ENCODE measurements around the gene CLEC4D. TPM values are rescaled to one million over a fixed set of nuclear protein-coding genes. Genes with fewer than 3 reads are reported as not detected.

The CLEC4D gene
- total RNA-seq (2022; extraction: Qiagen RNA extraction; ENCODE audit: low read depth), result not detected in 5 replicates

DNA sequence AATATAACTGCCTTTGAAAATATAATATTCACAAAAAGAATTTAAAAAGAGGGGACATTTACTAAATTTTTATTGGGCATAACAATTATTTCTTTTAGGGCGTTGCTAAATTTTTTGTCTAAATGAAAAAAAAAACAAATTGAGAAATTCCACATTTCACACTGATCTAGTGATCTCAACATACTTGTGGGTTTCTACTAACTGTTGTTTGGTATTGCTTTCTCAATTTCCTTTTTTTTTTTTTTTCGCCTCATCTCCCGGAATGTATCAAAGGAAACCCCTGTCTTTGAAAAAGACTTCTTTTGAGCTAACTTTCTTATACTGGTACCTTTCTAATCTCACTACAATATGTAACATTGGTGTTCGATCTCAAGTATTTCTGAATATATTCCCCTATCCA, at the start of gene CLEC4D:
TSS of gene CLEC4D (plus strand) at position 248 of the 400 bp plus-strand sequence. CDS start 230 bp downstream, outside the sequence.

DNA sequence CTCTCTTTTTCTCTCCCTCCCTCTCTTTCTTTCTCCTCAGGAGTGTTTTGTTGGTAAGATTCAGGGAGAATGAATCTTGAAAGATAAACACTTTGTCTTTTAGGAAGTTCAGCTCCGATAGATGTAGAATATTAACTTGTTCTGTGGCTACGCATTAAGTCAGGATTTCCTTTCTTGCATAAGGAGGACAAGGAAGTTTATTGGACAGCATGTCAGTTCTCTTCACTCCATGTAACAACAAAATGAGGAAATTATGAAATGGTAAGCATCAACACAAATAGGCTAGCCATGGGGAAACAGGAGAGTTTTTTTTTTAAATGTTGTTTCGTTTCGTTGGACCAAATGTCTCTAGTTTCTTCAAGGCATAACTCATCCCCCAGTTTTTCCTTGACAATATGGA, 27.5 kb downstream of the CLEC4D start, which contains the start of gene CLEC4E:
TSS of gene CLEC4E (minus strand) at position 75 of the 400 bp plus-strand sequence. CDS start 108 bp downstream, outside the sequence.

Other genes with a start within 250 kb of the CLEC4D start
- not detected in 5 replicates for gene CLEC6A, start 57.5 kb upstream of the CLEC4D start, total RNA-seq (2022; extraction: Qiagen RNA extraction; ENCODE audit: low read depth)
- gene CLEC4E, start 27.4 kb downstream of the CLEC4D start, total RNA-seq (2022; extraction: Qiagen RNA extraction; ENCODE audit: low read depth), result 0.18 to 0.26 TPM in 2 of 5 replicates, not detected in the others
- 0.08 to 0.17 TPM (median 0.09 TPM) in 3 of 5 replicates, not detected in the others for gene AICDA, start 99.4 kb downstream of the CLEC4D start, total RNA-seq (2022; extraction: Qiagen RNA extraction; ENCODE audit: low read depth)
- 0.17 to 0.36 TPM (median 0.26 TPM) in 3 of 5 replicates, not detected in the others for gene MFAP5, start 149.3 kb downstream of the CLEC4D start, total RNA-seq (2022; extraction: Qiagen RNA extraction; ENCODE audit: low read depth)
- 14.2 to 17.9 TPM (median 16.4 TPM) in 5 replicates for gene RIMKLB, start 184.5 kb downstream of the CLEC4D start, total RNA-seq (2022; extraction: Qiagen RNA extraction; ENCODE audit: low read depth)

All from A549 treated with RU486 at 1 μM for 4 hours (cell line).